AG08396 (cell line): Measurements from ENCODE around the gene HERPUD2.
"Not testable (repeated sequence)": the region's sequence is repeated elsewhere in the genome, so short reads cannot be mapped to it uniquely, and the experiment has no call there.

Experiments used
- DNase-seq: peaks from one replicate; pipeline ENCODE4 v3.0.0; 2012; ENCODE audit warnings: low spot score, mixed read lengths

The HERPUD2 gene

GRCh38 chr7:35714407-35714806 is 19.5 kb upstream of the HERPUD2 start:
- no peak for DNase-seq

- DNase-seq = no peak
Observed at GRCh38 chr7:35712563-35713226, 17.8 kb upstream of the HERPUD2 start.

- no peak for DNase-seq
Observed at GRCh38 chr7:35707422-35707821, 12.5 kb upstream of the HERPUD2 start.

GRCh38 chr7:35705932-35706461 is 11.1 kb upstream of the HERPUD2 start:
- no peak for DNase-seq

- no peak for DNase-seq
Observed at GRCh38 chr7:35704261-35704660, 9.3 kb upstream of the HERPUD2 start.

GRCh38 chr7:35702541-35702940 is 7.6 kb upstream of the HERPUD2 start:
- DNase-seq = no peak

- DNase-seq = no peak
Observed at GRCh38 chr7:35701287-35701900, 6.5 kb upstream of the HERPUD2 start.

- no peak for DNase-seq
Observed at GRCh38 chr7:35700865-35701264, 5.9 kb upstream of the HERPUD2 start.

GRCh38 chr7:35700333-35700732 is 5.4 kb upstream of the HERPUD2 start:
- DNase-seq = no peak

- DNase-seq = no peak
Observed at GRCh38 chr7:35699796-35700305, 4.9 kb upstream of the HERPUD2 start.

GRCh38 chr7:35698382-35698781 is 3.4 kb upstream of the HERPUD2 start:
- not testable (repeated sequence) for DNase-seq

GRCh38 chr7:35697414-35698175 is 2.7 kb upstream of the HERPUD2 start:
- peak; percentile 48 for DNase-seq

- no peak for DNase-seq
Observed at GRCh38 chr7:35695987-35696386, 1.1 kb upstream of the HERPUD2 start.

GRCh38 chr7:35695473-35695850 is 527 bp upstream of the HERPUD2 start:
- no peak for DNase-seq

- DNase-seq = peak; percentile 36
Observed at GRCh38 chr7:35694161-35694783, 663 bp downstream of the HERPUD2 start.

GRCh38 chr7:35691827-35692307 is 3.1 kb downstream of the HERPUD2 start:
- DNase-seq = no peak

GRCh38 chr7:35691366-35691765 is 3.6 kb downstream of the HERPUD2 start:
- DNase-seq = no peak

GRCh38 chr7:35690614-35691013 is 4.3 kb downstream of the HERPUD2 start:
- DNase-seq = not testable (repeated sequence)

GRCh38 chr7:35685781-35686180 is 9.2 kb downstream of the HERPUD2 start:
- DNase-seq = no peak

- no peak for DNase-seq
Observed at GRCh38 chr7:35681231-35682029, 13.5 kb downstream of the HERPUD2 start.

GRCh38 chr7:35680403-35681013 is 14.4 kb downstream of the HERPUD2 start:
- DNase-seq = no peak
